GM08714 (cell line): ENCODE results near the gene GPR55.

Source experiments
- H3K4me3 ChIP-seq: fragments of 200-500 bp; sonication (Bioruptor generic); 2 replicates; pipeline ENCODE4 v1.5.1; 2014; ENCODE audit warnings: mild to moderate bottlenecking, low read length, inconsistent platforms
- ZNF274 ChIP-seq: IDR thresholded peaks from 2 replicates; pipeline ENCODE4 v1.6.1; 2012; ENCODE audit warnings: mild to moderate bottlenecking, low read depth, low read length

GPR55 gene

DNA sequence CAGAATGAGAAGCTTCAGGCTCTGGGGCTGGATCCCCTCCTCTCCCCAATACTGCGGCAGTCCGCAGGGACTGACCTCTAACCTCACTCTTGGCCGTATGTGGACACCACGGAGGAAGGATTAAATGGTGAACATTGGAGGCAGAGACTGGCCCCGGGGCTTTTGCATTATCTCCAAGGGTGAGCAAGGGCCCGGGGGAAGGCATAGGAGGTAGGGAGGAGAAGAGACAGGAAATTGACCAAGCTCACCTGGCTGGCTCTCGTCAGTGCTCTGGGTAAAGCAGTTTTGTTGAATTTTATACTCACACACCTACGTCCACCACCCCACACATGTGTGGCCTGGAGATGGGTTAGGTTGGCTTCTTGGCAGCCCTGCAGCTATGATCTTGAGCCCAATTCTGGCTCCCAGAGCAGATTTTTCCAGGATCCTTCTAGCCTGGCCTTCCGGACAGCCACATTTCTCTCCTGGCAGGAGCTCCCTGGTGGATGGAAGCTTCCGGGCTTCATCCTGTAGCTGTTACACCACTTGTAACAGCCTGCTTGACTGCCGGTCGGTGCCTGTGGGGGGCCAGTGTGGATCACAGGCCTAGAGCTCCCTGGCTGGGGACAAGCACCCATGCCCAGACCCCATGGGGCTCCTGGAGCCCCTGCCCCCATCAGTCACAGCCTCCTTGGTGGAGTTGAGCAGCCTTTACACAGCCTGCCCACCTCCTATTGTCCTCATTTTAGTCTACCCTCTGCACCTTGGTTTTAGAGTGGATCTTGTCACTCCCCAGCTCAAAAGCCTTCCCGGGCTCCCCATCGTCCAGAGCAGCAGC, 52.7 kb downstream of the GPR55 start:
- peak overlapping the region; percentile 5; the same call in 1 of the 2 replicates for H3K4me3 ChIP-seq

DNA sequence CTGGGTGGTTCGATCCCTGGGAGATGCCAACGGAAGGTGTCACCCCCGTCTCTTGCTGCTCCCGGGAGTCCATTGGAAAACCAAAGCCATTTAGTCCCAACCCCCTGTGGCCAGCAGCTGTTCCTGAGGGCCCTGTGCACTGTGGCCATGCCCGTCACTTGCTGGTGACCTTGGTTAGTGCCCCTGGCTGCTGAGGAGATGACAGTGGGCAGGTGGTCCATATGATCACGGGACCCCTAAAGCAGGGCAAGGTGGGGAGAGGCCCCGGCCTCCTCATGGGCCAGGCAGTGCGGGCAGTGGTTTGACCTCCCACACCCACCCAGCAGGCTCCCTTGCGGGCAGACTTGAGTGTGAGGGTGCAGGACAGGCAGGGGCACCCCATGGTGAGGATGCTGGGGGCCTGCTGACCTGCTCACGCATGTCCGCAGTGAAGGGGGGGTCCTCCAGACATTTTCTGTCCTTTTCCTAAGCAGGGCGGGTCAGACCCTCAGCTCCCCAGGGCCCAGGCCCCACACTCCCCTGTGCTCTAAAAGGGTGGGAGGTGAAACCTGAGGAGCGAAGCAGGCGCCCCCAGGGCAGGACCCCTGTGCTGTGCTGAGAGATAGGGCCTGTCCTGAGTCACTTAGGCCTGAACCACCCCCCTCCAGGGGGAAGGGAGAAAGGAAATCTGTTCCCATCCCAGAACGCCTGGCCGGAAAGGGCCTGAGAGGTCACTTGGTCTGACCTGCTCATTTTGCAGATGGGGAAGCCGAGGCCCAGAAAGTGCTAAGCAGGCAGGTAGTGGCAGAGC, 53.5 kb downstream of the GPR55 start:
- H3K4me3 ChIP-seq, result peak overlapping the region; percentile 30; the same call in 1 of the 2 replicates
- no peak for TF ChIP-seq ZNF274

More for the DNA sequence above, 52.7 kb downstream of the GPR55 start:
- TF ChIP-seq ZNF274, result no peak

DNA sequence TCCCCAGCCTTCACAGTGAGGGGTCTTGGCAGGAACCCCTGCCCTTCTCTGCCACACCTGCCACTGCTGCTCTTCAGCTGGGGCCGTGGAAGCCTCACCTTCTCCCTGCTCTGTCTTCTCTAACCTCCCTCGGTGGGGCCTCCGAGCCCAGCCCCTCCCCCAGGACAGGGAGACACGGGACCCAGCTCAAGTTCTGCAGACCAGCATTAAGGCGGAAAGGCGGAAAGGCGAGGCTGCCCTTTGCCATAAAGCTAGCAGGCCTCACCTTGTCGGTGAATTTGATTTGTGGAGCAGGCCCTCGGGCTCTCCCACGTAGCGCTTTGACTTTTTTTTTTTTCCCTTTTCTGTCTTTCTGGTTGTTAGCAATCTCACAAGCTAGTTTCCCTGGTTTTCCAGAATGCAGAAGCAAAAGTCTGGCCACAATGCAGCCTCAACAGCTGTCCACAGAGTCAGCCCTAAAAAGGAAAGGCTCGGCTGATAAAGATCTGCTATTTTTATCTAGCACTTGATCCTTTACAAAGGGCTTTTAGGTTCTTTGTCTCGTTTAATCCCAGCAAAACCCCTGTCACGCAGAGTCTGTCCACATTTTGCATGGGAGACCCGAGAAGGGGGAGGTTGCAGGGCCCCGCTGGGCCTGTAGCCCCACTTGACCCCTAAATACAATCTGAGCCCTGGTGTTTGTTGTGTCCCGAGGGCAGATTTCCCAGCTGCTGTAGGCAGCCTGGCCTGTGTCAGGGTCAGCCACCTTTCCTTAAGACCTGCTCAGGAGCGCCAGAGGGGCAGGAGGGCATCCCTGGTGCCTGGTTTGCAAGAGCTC, 54.3 kb downstream of the GPR55 start:
- TF ChIP-seq ZNF274, result no peak
- peak overlapping the region; percentile 30; the same call in 1 of the 2 replicates for H3K4me3 ChIP-seq

GRCh38 chr2:230869914-230870543, 55.0 kb downstream of the GPR55 start:
- TF ChIP-seq ZNF274, result no peak
- peak overlapping the region; percentile 30; the same call in 1 of the 2 replicates for H3K4me3 ChIP-seq

DNA sequence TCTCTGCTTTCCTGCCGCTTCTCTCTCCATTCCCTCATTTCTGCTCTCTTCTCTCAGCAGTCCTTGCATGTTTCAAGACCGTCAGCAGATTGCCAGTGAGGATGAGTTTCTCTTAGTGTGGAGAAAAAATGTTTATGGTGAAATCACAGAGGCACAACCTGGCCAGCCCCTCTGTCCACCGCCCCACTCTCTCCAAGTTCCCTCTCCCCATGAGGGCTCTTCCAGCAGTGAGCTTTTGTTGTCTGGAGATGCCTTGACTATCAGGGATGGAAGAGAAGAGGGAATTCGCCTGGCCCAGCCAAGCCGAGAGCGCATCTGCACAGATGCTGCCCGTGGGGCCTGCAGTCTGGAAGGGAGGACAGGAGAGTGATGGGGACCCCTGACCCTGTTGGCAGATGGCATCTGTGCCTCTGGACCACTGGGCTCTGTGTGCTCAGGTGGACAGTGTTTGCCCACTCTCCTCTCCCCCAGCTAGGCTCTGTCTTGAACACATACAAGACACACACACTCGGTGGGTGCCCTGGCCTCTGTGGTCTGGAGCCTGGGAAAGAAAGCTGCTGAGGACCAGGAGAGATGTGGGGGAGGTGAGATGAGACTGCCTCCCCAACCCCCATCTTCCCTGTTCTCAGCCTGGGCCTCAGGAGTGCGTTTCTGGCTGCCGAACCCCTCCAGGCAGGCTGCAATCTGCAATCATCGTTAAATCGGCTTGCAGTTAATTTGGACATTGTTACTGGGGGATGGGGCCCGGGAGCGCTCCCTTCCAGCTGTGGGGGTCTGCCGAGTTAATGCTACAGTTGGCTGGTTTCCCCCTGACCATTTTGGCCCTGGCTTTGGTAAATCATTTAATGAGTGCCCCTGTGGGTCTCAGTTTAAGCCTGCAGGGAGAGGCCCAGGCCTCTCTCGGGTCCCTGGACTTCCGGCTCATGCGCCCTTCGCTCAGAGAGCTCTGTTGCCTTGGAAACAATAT, 55.8 kb downstream of the GPR55 start:
- peak overlapping the region; percentile 30; the same call in 1 of the 2 replicates for H3K4me3 ChIP-seq
- TF ChIP-seq ZNF274, result no peak

GRCh38 chr2:230868161-230868946, 56.7 kb downstream of the GPR55 start:
- TF ChIP-seq ZNF274, result no peak
- peak overlapping the region; percentile 30; the same call in 1 of the 2 replicates for H3K4me3 ChIP-seq

GRCh38 chr2:230866756-230867523, 58.1 kb downstream of the GPR55 start:
- peak overlapping the region; percentile 89; the same call in 1 of the 2 replicates for H3K4me3 ChIP-seq
- no peak for TF ChIP-seq ZNF274

DNA sequence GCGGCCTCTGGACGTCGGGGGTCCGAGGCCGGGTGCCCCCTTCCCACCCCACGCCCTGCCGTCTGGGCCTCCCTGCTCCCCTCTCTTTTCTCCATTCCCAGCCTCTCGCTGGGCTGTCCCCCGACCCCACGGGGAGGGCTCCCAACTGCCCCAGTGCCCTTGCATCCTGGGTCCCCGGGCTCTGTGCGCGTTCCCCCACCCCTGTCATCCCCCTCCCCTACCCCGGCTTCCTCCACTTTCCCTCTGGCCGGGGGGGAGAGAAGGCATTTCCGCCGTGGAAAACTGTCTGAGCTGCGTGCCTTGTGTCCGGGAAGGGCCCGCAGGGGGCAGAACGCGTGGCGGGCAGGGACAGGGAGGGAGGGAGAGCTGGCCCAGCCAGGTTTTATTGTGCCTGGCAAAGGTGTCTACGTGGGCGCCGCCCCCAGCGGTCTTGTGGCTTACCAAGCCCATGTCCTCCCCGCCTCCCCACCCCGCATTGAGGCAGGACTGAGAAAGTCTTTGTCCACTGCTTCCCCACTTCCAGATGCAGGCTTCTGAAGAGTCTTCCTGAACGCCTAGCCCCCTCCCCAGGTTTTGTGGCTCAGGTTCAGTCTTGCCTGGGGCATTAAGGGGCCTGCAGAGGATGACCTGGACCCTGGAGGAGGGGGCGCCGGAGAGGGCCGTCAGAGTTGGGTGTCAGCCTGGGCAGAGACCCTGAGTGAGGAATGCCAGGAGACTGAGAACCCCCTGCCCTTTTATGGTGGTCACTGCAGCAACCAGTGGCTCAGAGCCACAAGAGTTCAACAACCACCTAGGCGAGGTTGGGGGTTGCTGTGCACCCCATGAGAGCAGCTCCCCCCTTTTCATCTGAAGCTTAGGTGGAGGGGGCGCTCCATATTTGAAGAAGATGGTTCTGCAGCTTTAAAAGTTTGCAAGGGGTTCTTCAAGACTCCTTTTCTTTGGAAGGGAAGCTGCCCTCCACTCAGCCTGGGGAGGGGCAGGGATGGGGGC, 59.0 kb downstream of the GPR55 start:
- TF ChIP-seq ZNF274, result no peak
- H3K4me3 ChIP-seq, result peak overlapping the region; percentile 89

DNA sequence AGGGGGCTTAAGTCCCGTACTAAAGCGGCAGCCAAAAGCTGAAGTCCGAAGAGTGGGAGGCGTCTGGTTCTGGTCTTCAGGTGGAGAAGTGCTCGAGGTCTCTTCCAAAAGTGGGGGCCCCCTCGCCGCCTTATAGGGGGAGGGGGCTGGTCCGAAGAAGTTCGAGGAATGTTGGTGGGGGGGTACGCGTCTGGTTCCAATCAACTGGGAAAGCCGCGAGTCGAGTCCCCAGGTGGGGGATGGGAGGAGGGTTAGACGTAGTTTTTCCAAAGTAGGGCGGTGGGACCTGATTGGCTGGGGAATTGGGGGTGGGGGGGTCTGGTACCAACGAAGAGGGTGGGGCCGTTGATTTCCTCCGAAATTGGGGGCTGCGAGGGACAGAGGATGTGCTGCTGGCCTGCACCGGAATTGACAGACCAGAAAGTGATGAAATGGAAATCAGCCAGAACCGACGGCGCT, 59.7 kb downstream of the GPR55 start:
- H3K4me3 ChIP-seq, result peak overlapping the region; percentile 89
- no peak for TF ChIP-seq ZNF274
